Neuronal stem cell (in vitro differentiated cells): ENCODE measurements around the gene ENOX2.
"Not testable (repeated sequence)": the region's sequence is repeated elsewhere in the genome, so short reads cannot be mapped to it uniquely, and the experiment has no call there.

Experiments
- DNase-seq: peaks from one replicate; pipeline ENCODE4 v3.0.0-alpha.2; 2013; ENCODE audit warnings: low spot score
- H2AFZ ChIP-seq: one replicate; pipeline ENCODE4 v1.6.1; 2013; ENCODE audit warnings: mild to moderate bottlenecking, low read length, inconsistent platforms
- H2AK5ac ChIP-seq: 2 replicates; pipeline ENCODE4 v1.6.1; 2013; ENCODE audit warnings: low read depth, mild to moderate bottlenecking, inconsistent platforms, low read length, moderate library complexity, mixed read lengths
- H2BK120ac ChIP-seq: 2 replicates; pipeline ENCODE4 v1.6.1; 2013; ENCODE audit warnings: low read depth, mild to moderate bottlenecking, inconsistent platforms, low read length, moderate library complexity, mixed read lengths
- H2BK12ac ChIP-seq: one replicate; pipeline ENCODE4 v1.6.1; 2013; ENCODE audit warnings: low read length, inconsistent platforms
- H2BK15ac ChIP-seq: 2 replicates; pipeline ENCODE4 v1.6.1; 2013; ENCODE audit warnings: mild to moderate bottlenecking, low read length, inconsistent platforms, mixed read lengths
- H2BK5ac ChIP-seq: one replicate; pipeline ENCODE4 v1.6.1; 2013; ENCODE audit warnings: inconsistent platforms, mild to moderate bottlenecking, low read length, moderate library complexity
- H3K14ac ChIP-seq: one replicate; pipeline ENCODE4 v1.6.1; 2013; ENCODE audit warnings: low read length, inconsistent platforms
- H3K18ac ChIP-seq: 2 replicates; pipeline ENCODE4 v1.6.1; 2013; ENCODE audit warnings: low read length, inconsistent platforms
- H3K23ac ChIP-seq: 2 replicates; pipeline ENCODE4 v1.6.1; 2013; ENCODE audit warnings: low read depth, mild to moderate bottlenecking, mixed read lengths, low read length, inconsistent platforms; ENCODE audit not compliant: poor library complexity
- H3K27ac ChIP-seq: replicated peaks from 3 replicates; pipeline ENCODE4 v1.5.1; 2013; ENCODE audit warnings: low read length, inconsistent platforms
- H3K27me3 ChIP-seq, 3 experiments: 2 replicates each; pipeline ENCODE4 v1.6.1; 2013; ENCODE audit warnings: low read length in 3 of 3, mild to moderate bottlenecking in 2 of 3, inconsistent platforms in 1 of 3, low read depth in 1 of 3, mixed read lengths in 1 of 3, moderate library complexity in 1 of 3; ENCODE audit not compliant: control insufficient read depth in 3 of 3, insufficient read depth in 3 of 3
- H3K36me3 ChIP-seq, 2 donors: replicated peaks in 1 of 2; 2 replicates each; pipeline ENCODE4 v1.6.1; 2013; ENCODE audit warnings: low read length in 2 of 2; ENCODE audit not compliant: control insufficient read depth in 2 of 2, insufficient read depth in 2 of 2
- H3K4ac ChIP-seq: 2 replicates; pipeline ENCODE4 v1.6.1; 2013; ENCODE audit warnings: inconsistent platforms, mild to moderate bottlenecking, low read length, moderate library complexity
- H3K4me1 ChIP-seq, 2 donors: 1 replicate in 1 of 2; 2 replicates in 1 of 2; pipeline ENCODE4 v1.6.1; 2013; ENCODE audit warnings: low read length in 2 of 2, low read depth in 1 of 2; ENCODE audit not compliant: control insufficient read depth in 2 of 2, insufficient read depth in 1 of 2
- H3K4me2 ChIP-seq: one replicate; pipeline ENCODE4 v1.6.1; 2013; ENCODE audit warnings: mild to moderate bottlenecking, low read length, inconsistent platforms; ENCODE audit not compliant: insufficient read depth, poor library complexity, severe bottlenecking
- H3K4me3 ChIP-seq, 2 donors: 2 replicates each; pipeline ENCODE4 v1.5.1; 2013; ENCODE audit warnings: low read length in 2 of 2, mild to moderate bottlenecking in 2 of 2, inconsistent platforms in 1 of 2, moderate library complexity in 1 of 2
- H3K79me1 ChIP-seq: one replicate; pipeline ENCODE4 v1.6.1; 2013; ENCODE audit warnings: low read depth, mild to moderate bottlenecking, inconsistent platforms, low read length, moderate library complexity
- H3K9ac ChIP-seq: one replicate; pipeline ENCODE4 v1.6.1; 2013; ENCODE audit warnings: mild to moderate bottlenecking, low read depth, low read length, inconsistent platforms; ENCODE audit not compliant: poor library complexity
- H3K9me3 ChIP-seq, 2 donors: replicated peaks in 1 of 2; 2 replicates each; pipeline versions ENCODE3 to v1.6.1; 2013; ENCODE audit warnings: low read length in 2 of 2, mild to moderate bottlenecking in 2 of 2, inconsistent platforms in 1 of 2, low read depth in 1 of 2, mixed read lengths in 1 of 2, moderate library complexity in 1 of 2; ENCODE audit not compliant: control insufficient read depth in 2 of 2, insufficient read depth in 1 of 2
- H4K8ac ChIP-seq: one replicate; pipeline ENCODE4 v1.6.1; 2013; ENCODE audit warnings: low read depth, mild to moderate bottlenecking, inconsistent platforms, low read length, moderate library complexity
- H4K91ac ChIP-seq: one replicate; pipeline ENCODE4 v1.6.1; 2013; ENCODE audit warnings: low read length, low read depth, mild to moderate bottlenecking, inconsistent platforms; ENCODE audit not compliant: poor library complexity
- WGBS, 2 donors: extraction: QIAGEN DNeasy Blood & Tissue Kit; methylation state at CpG; one replicate each; pipeline ENCODE4 v1.1.7; 2013; ENCODE audit warnings: missing lambda C conversion rate in 2 of 2, mixed read lengths in 1 of 2; ENCODE audit not compliant: insufficient read length in 2 of 2, insufficient replicate concordance in 1 of 2; ENCODE audit errors: extremely low coverage in 2 of 2; 5-methylcytosine and 5-hydroxymethylcytosine counted together

The ENOX2 gene

DNA sequence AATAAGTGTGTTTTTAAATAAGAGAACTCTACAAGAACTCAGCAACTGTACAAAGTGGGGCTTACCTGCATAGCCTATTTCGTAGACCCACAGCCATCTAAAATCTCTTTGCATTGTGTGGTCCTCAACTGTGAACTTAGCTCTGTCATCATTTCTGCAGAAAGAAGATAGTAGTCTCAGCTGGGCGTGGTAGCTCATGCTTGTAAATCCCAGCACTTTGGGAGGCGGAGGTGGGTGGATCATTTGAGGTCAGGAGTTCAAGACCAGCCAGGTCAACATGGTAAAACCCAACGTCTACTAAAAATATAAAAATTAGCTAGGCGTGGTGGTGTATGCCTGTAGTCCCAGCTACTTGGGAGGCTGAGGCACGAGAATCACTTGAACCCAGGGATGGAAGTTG, 193.8 kb downstream of the ENOX2 start:
- not testable (repeated sequence) for H2BK15ac ChIP-seq, H3K27me3 ChIP-seq, H3K4me1 ChIP-seq, DNase-seq, H3K14ac ChIP-seq, H2AFZ ChIP-seq, H3K4me2 ChIP-seq, H3K79me1 ChIP-seq, H4K8ac ChIP-seq, H2AK5ac ChIP-seq, H3K9ac ChIP-seq, H3K4ac ChIP-seq, H4K91ac ChIP-seq, H3K9me3 ChIP-seq, H3K36me3 ChIP-seq, H3K4me3 ChIP-seq, H2BK5ac ChIP-seq, H3K23ac ChIP-seq, H2BK120ac ChIP-seq, H3K27ac ChIP-seq, H3K18ac ChIP-seq, H2BK12ac ChIP-seq
- WGBS, 2 donors: no CpG with 5 or more reads among the region's 6 CpGs

GRCh38 chrX:130705591-130705990, 197.4 kb downstream of the ENOX2 start:
- Histone ChIP-seq H2BK15ac (no peak overlapping the region), H3K18ac (no peak overlapping the region), H3K36me3 (no peaks in the 10 kb centered on the region), H3K4me2 (no peak overlapping the region), H2BK120ac (no peak overlapping the region), H2AK5ac (no peak overlapping the region), H3K4me3 (no peak overlapping the region), H2BK12ac (no peak overlapping the region), H3K9me3 (no peaks in the 10 kb centered on the region), H3K27ac (no peak overlapping the region), H3K9ac (no peak overlapping the region), H3K4ac (no peak overlapping the region), H2AFZ (no peak overlapping the region), H4K8ac (no peak overlapping the region), H2BK5ac (no peak overlapping the region), H3K27me3 (no peaks in the 10 kb centered on the region), H3K14ac (no peak overlapping the region), H3K79me1 (peaks cover 2% of the 10 kb centered on the region), H3K4me1 (no peaks in the 10 kb centered on the region), H3K23ac (no peak overlapping the region), H4K91ac (no peak overlapping the region)
- no peak for DNase-seq
- WGBS, 2 donors: no CpG with 5 or more reads among the region's 3 CpGs

DNA sequence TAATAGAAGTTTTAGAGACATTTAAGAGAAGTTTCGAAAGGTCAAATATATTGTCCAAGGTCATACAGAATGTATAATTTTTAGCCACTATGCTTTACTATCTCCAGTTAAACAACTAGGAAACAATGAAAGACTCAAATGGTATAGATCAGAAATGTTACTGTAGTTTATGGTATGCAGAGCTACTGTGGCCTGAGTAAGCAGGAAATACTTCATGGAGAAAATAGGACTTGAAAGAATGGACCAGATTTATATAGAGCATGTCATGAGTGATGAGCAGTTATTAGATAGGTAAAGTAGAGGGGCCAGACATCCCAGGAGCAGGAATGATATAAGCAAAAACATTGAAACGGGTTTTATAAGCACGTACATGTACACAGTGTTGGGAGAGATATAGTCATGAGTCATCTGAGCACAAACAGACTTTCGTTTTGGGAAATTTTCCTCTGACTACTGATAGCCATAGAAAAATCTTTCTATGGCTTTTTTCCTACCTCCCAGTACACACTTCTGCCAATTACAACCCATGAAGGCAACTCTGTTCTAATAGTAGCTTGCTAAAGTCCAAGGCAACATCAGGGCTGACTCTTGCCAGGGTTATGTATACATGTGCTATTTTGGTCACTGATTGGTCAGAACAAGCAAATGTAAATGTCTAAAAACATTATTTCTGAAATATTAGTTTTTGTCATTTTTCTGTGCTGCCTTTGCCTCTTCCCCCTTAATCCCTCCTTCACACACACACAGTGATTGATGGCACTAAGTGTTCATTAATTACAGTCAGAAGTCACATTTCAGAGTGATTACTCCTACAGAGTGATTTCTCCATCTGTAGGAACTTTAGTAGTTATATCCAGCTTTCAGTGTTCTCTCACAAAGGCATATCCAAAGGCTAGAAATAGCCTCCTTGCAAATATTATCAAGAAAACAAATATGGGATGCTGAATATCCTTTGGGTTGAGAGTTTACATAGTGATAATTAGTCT, 198.7 kb downstream of the ENOX2 start:
- no peak overlapping the region for H3K9ac ChIP-seq
- no peak overlapping the region for H2BK120ac ChIP-seq
- no peaks in the 10 kb centered on the region for H3K36me3 ChIP-seq
- no peak overlapping the region for H3K27ac ChIP-seq
- H3K4me1 ChIP-seq: no peaks in the 10 kb centered on the region
- no peak overlapping the region for H2AK5ac ChIP-seq
- peaks cover 2% of the 10 kb centered on the region for H3K79me1 ChIP-seq
- no peak overlapping the region for H2BK5ac ChIP-seq
- H3K18ac ChIP-seq: no peak overlapping the region
- no peak overlapping the region for H3K4me3 ChIP-seq
- H2AFZ ChIP-seq: no peak overlapping the region
- no peak overlapping the region for H4K91ac ChIP-seq
- no CpG with 5 or more reads among the region's 4 CpGs for WGBS, 2 donors
- H3K23ac ChIP-seq: no peak overlapping the region
- no peaks in the 10 kb centered on the region for H3K9me3 ChIP-seq
- H2BK12ac ChIP-seq: no peak overlapping the region
- no peak overlapping the region for H2BK15ac ChIP-seq
- H3K4me2 ChIP-seq: no peak overlapping the region
- H3K14ac ChIP-seq: no peak overlapping the region
- no peak for DNase-seq
- no peaks in the 10 kb centered on the region for H3K27me3 ChIP-seq
- H3K4ac ChIP-seq: no peak overlapping the region
- no peak overlapping the region for H4K8ac ChIP-seq

DNA sequence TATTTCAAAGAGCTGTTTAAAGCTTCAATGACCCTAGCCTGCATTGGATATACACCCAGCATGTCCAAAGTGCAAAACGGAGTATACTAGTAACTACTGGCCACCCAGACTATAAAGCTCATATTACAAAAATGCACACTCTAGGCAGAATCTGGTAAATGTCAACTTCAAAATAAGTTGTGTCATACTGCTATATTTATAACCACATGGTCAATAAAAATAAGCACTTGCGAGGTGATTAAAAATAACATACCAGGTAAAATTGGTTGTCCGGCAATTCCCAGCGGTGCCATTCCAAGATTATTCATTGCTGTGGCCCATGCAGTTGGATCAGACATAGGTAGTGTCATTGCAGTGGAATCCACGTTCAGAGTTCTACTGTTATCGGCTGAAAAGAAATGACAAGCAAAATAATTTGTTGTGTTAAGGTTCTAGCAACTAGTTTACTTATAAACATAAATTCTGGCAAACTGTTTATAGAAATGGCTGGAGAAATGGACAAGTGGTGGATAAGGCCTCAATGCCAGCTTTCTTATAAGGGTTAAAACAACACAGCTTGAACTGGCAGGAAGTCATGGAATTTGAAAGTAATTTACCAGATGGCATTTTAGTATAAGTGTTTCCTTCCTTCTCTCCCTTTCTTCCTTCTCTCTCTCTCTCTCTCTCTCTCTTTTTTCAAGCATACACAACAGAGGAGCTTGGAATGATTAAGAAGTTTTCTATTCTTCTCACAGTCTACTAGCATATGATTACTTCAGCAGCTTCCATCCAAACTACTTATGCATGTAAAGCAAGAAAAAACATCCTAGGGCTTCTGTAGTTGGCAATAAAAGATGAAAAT, 199.9 kb downstream of the ENOX2 start:
- WGBS, 2 donors: no CpG with 5 or more reads among the region's 6 CpGs
- H3K23ac ChIP-seq: no peak overlapping the region
- H2AFZ ChIP-seq: no peak overlapping the region
- H3K18ac ChIP-seq: no peak overlapping the region
- no peak overlapping the region for H3K4me2 ChIP-seq
- no peak overlapping the region for H3K14ac ChIP-seq
- H2BK12ac ChIP-seq: no peak overlapping the region
- no peak overlapping the region for H2BK120ac ChIP-seq
- no peaks in the 10 kb centered on the region for H3K79me1 ChIP-seq
- no peaks in the 10 kb centered on the region for H3K27me3 ChIP-seq
- no peaks in the 10 kb centered on the region for H3K9me3 ChIP-seq
- no peak overlapping the region for H3K4me3 ChIP-seq
- no peak overlapping the region for H3K27ac ChIP-seq
- no peak overlapping the region for H2BK5ac ChIP-seq
- no peak overlapping the region for H4K8ac ChIP-seq
- H2AK5ac ChIP-seq: no peak overlapping the region
- no peak overlapping the region for H3K9ac ChIP-seq
- no peak overlapping the region for H4K91ac ChIP-seq
- no peaks in the 10 kb centered on the region for H3K36me3 ChIP-seq
- no peak overlapping the region for H3K4ac ChIP-seq
- H3K4me1 ChIP-seq: no peaks in the 10 kb centered on the region
- H2BK15ac ChIP-seq: no peak overlapping the region
- no peak for DNase-seq
